Measurements from ENCODE around the gene ATP5PO.
A peak's percentile ranks its signal among the peaks of the same experiment; 100 is the strongest.

The ATP5PO gene

DNA sequence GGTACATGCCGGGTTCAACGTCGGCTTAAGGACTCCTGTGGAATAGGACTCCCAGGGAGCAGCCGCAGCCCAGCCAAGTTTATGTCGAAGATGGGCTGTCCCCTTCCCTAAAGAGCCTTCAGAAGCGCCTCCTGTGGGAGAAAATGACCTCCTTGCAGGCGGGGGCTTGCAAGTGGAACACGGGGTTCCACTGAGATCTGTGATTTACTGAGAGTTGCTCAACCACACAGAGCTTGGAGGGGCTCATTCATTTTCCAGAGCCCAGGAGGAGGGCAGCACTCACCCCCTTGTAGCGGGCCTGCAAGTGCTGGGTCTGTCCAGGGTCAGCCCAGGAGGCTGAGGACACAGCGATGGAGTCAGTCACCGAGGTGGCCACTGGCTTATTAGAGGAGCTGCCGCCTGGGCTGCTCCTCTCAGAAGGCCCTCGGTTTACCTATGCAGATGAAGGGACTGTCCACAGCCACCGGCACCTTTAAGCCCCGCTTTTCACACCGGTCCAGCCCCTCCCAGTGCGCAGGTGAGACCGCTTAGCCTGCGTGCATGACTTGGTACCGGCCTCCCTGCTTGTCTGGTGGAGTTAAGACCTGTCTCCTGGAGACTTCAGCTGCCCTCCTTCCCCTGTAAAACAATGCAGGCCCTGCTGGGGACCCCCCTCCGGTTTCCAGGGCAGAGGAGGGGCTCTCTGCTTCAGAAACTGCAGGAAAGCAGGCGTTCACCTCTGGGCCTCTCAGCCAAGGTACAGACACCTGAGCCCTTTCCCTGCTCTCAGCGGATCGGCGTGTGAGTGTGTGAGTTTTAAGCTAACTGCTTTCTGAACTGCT is 57.5 kb downstream of the ATP5PO start:
- H3K4me2 ChIP-seq (ENCODE audit: low read length), result no peak overlapping the region

GRCh38 chr21:33856893-33857527 is 58.6 kb downstream of the ATP5PO start:
- Histone ChIP-seq H3K18ac (ENCODE audit: low read length) (no peak overlapping the region), H3K27ac (ENCODE audit: low read depth, low read length) (no peak overlapping the region), H3K79me2 (ENCODE audit: control insufficient read depth, insufficient read depth, low read length) (no peaks in the 10 kb centered on the region), H2BK15ac (replicated peaks; ENCODE audit: low read depth) (no peak overlapping the region), H3K4ac (ENCODE audit: low read depth, low read length) (no peak overlapping the region), H2BK120ac (ENCODE audit: low read depth, low read length) (no peak overlapping the region), H3K23ac (ENCODE audit: low read length) (no peak overlapping the region), H3K56ac (ENCODE audit: low read length) (no peak overlapping the region), H3K79me1 (ENCODE audit: low read length) (no peaks in the 10 kb centered on the region), H3K9ac (ENCODE audit: low read length) (no peak overlapping the region), H4K5ac (ENCODE audit: low read length) (no peak overlapping the region), H3K27me3 (ENCODE audit: insufficient read depth, low read length, poor library complexity) (no peaks in the 10 kb centered on the region), H2BK5ac (ENCODE audit: low read length) (no peak overlapping the region), H4K8ac (ENCODE audit: low read depth, low read length) (no peak overlapping the region), H3K36me3 (ENCODE audit: control insufficient read depth, insufficient read depth, low read length) (no peaks in the 10 kb centered on the region), H3K4me1 (ENCODE audit: control insufficient read depth, low read depth, low read length) (no peaks in the 10 kb centered on the region), H2AK5ac (ENCODE audit: low read length) (no peak overlapping the region), H3K4me3 (ENCODE audit: low read length) (no peak overlapping the region), H3K4me2 (ENCODE audit: low read length) (no peak overlapping the region)
- DNase-seq, result no peak
- no CpG with 5 or more reads among the region's 17 CpGs for WGBS (ENCODE audit: extremely low coverage, insufficient coverage, low lambda C conversion rate)

More for the DNA sequence above, 57.5 kb downstream of the ATP5PO start:
- no peak overlapping the region for H3K4ac ChIP-seq (ENCODE audit: low read depth, low read length)
- H3K27me3 ChIP-seq (ENCODE audit: insufficient read depth, low read length, poor library complexity), result no peaks in the 10 kb centered on the region
- H3K4me1 ChIP-seq (ENCODE audit: control insufficient read depth, low read depth, low read length), result no peaks in the 10 kb centered on the region
- no peaks in the 10 kb centered on the region for H3K79me2 ChIP-seq (ENCODE audit: control insufficient read depth, insufficient read depth, low read length)
- no peak overlapping the region for H3K9ac ChIP-seq (ENCODE audit: low read length)
- H2AK5ac ChIP-seq (ENCODE audit: low read length), result no peak overlapping the region
- no peak overlapping the region for H3K27ac ChIP-seq (ENCODE audit: low read depth, low read length)
- H2BK15ac ChIP-seq (replicated peaks; ENCODE audit: low read depth), result no peak overlapping the region
- peak overlapping the region; percentile 16 for H4K8ac ChIP-seq (ENCODE audit: low read depth, low read length)
- no peak overlapping the region for H4K5ac ChIP-seq (ENCODE audit: low read length)
- peak overlapping the region; percentile 6 for H3K23ac ChIP-seq (ENCODE audit: low read length)
- DNase-seq, result no peak
- no peaks in the 10 kb centered on the region for H3K79me1 ChIP-seq (ENCODE audit: low read length)
- H3K4me3 ChIP-seq (ENCODE audit: low read length), result no peak overlapping the region
- H3K56ac ChIP-seq (ENCODE audit: low read length), result peak overlapping the region; percentile 28
- WGBS (ENCODE audit: extremely low coverage, insufficient coverage, low lambda C conversion rate), result no CpG with 5 or more reads among the region's 25 CpGs
- H2BK5ac ChIP-seq (ENCODE audit: low read length), result no peak overlapping the region
- H3K18ac ChIP-seq (ENCODE audit: low read length), result no peak overlapping the region
- H3K36me3 ChIP-seq (ENCODE audit: control insufficient read depth, insufficient read depth, low read length), result no peaks in the 10 kb centered on the region
- no peak overlapping the region for H2BK120ac ChIP-seq (ENCODE audit: low read depth, low read length)

DNA sequence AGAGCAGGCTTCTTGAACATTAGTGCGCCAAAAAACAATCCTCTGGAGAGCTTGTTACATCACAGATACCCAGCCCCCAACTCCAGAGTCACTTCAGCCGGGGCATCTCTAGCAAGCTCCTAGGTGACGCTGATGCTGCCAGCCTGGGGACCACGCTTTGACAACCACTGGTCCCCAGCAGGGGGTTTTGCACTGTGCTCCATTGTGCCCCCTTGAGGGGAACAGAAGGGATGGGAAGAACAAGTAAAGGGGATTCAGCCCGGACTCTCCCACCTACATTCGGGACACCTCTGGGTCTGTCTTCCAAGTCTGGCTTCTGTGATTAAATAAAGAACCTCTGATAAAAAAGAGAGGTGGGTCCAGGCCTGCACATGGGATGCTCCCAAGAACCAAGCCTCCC is 60.4 kb downstream of the ATP5PO start:
- H3K18ac ChIP-seq (ENCODE audit: low read length), result no peak overlapping the region
- H3K36me3 ChIP-seq (ENCODE audit: control insufficient read depth, insufficient read depth, low read length), result no peaks in the 10 kb centered on the region
- no peak overlapping the region for H3K4me2 ChIP-seq (ENCODE audit: low read length)
- H3K79me2 ChIP-seq (ENCODE audit: control insufficient read depth, insufficient read depth, low read length), result no peaks in the 10 kb centered on the region
- peak; percentile 45 for DNase-seq
- no peak overlapping the region for H2AK5ac ChIP-seq (ENCODE audit: low read length)
- no peak overlapping the region for H3K4ac ChIP-seq (ENCODE audit: low read depth, low read length)
- no peaks in the 10 kb centered on the region for H3K79me1 ChIP-seq (ENCODE audit: low read length)
- H4K8ac ChIP-seq (ENCODE audit: low read depth, low read length), result no peak overlapping the region
- H3K56ac ChIP-seq (ENCODE audit: low read length), result no peak overlapping the region
- H2BK15ac ChIP-seq (replicated peaks; ENCODE audit: low read depth), result no peak overlapping the region
- H3K27me3 ChIP-seq (ENCODE audit: insufficient read depth, low read length, poor library complexity), result no peaks in the 10 kb centered on the region
- no CpG with 5 or more reads among the region's 6 CpGs for WGBS (ENCODE audit: extremely low coverage, insufficient coverage, low lambda C conversion rate)
- H4K5ac ChIP-seq (ENCODE audit: low read length), result no peak overlapping the region
- H3K4me3 ChIP-seq (ENCODE audit: low read length), result no peak overlapping the region
- H2BK120ac ChIP-seq (ENCODE audit: low read depth, low read length), result no peak overlapping the region
- H3K27ac ChIP-seq (ENCODE audit: low read depth, low read length), result no peak overlapping the region
- no peak overlapping the region for H3K9ac ChIP-seq (ENCODE audit: low read length)
- H2BK5ac ChIP-seq (ENCODE audit: low read length), result no peak overlapping the region
- no peak overlapping the region for H3K23ac ChIP-seq (ENCODE audit: low read length)
- no peaks in the 10 kb centered on the region for H3K4me1 ChIP-seq (ENCODE audit: control insufficient read depth, low read depth, low read length)

GRCh38 chr21:33854604-33855003 is 61.0 kb downstream of the ATP5PO start:
- peak; percentile 42 for DNase-seq
- Histone ChIP-seq H2AK5ac (ENCODE audit: low read length) (no peak overlapping the region), H3K4me3 (ENCODE audit: low read length) (no peak overlapping the region), H2BK5ac (ENCODE audit: low read length) (no peak overlapping the region), H3K23ac (ENCODE audit: low read length) (no peak overlapping the region), H3K27me3 (ENCODE audit: insufficient read depth, low read length, poor library complexity) (no peaks in the 10 kb centered on the region), H3K79me2 (ENCODE audit: control insufficient read depth, insufficient read depth, low read length) (no peaks in the 10 kb centered on the region), H3K4me2 (ENCODE audit: low read length) (no peak overlapping the region), H3K9ac (ENCODE audit: low read length) (no peak overlapping the region), H2BK15ac (replicated peaks; ENCODE audit: low read depth) (no peak overlapping the region), H3K18ac (ENCODE audit: low read length) (no peak overlapping the region), H2BK120ac (ENCODE audit: low read depth, low read length) (no peak overlapping the region), H3K4ac (ENCODE audit: low read depth, low read length) (no peak overlapping the region), H3K4me1 (ENCODE audit: control insufficient read depth, low read depth, low read length) (no peaks in the 10 kb centered on the region), H3K79me1 (ENCODE audit: low read length) (no peaks in the 10 kb centered on the region), H3K36me3 (ENCODE audit: control insufficient read depth, insufficient read depth, low read length) (no peaks in the 10 kb centered on the region), H4K8ac (ENCODE audit: low read depth, low read length) (no peak overlapping the region), H3K56ac (ENCODE audit: low read length) (no peak overlapping the region), H3K27ac (ENCODE audit: low read depth, low read length) (no peak overlapping the region), H4K5ac (ENCODE audit: low read length) (no peak overlapping the region)
- no CpG with 5 or more reads among the region's 5 CpGs for WGBS (ENCODE audit: extremely low coverage, insufficient coverage, low lambda C conversion rate)

All from mesendoderm (in vitro differentiated cells).